ENCODE measurements around the gene SMYD2. TPM values are rescaled to one million over a fixed set of nuclear protein-coding genes. Genes with fewer than 3 reads are reported as not detected.

The SMYD2 gene
- polyA plus RNA-seq, 3 donors: 14.2 to 28.4 (median 23.6) TPM

- Mint-ChIP-seq H3K4me1 (peaks cover 24% of the 10 kb centered on the region), H3K4me3 (no peak overlapping the region), H3K36me3 (peaks cover 2 to 3% of the 10 kb centered on the region in 2 donors), H3K27ac (peak overlapping the region in 1 of 7 donors; percentile 64), H3K9me3 (peaks cover 0 to 2% (median 0%) of the 10 kb centered on the region in 7 donors), H3K27me3 (ENCODE audit: low read depth in 3 of 3) (peaks cover 0 to 2% (median 2%) of the 10 kb centered on the region in 3 donors)
- Histone ChIP-seq H4K20me1 (ENCODE audit: insufficient read depth, low read length) (no peaks in the 10 kb centered on the region), H3K4me3 (replicated peaks in 1 of 3; ENCODE audit: low read depth in 2 of 3, low read length in 3 of 3) (no peak overlapping the region), H3K36me3 (replicated peaks in 1 of 2; ENCODE audit: control insufficient read depth in 1 of 2, insufficient read depth in 2 of 2, low read length in 2 of 2) (no peaks in the 10 kb centered on the region), H3K9me3 (replicated peaks in 1 of 2; ENCODE audit: control insufficient read depth in 1 of 2, insufficient read depth in 1 of 2, low read length in 2 of 2) (no peaks in the 10 kb centered on the region), H3K79me2 (ENCODE audit: insufficient read depth, low read length) (no peaks in the 10 kb centered on the region), H3K27ac (ENCODE audit: low read depth in 1 of 2, low read length in 2 of 2) (no peak overlapping the region), H2AFZ (ENCODE audit: insufficient read depth, low read depth, low read length, poor library complexity, severe bottlenecking) (no peak overlapping the region), H3K9ac (ENCODE audit: insufficient read depth, low read length, poor library complexity, severe bottlenecking) (no peak overlapping the region), H3K27me3 (ENCODE audit: control insufficient read depth in 2 of 2, insufficient read depth in 2 of 2, low read length in 2 of 2) (no peaks in the 10 kb centered on the region), H3K4me2 (replicated peaks; ENCODE audit: extremely low read depth, low read length, poor library complexity, severe bottlenecking) (no peak overlapping the region), H3K4me1 (ENCODE audit: control insufficient read depth in 1 of 2, insufficient read depth in 2 of 2, low read length in 2 of 2) (peaks cover 6 to 9% of the 10 kb centered on the region in 2 donors)
- TF ChIP-seq CTCF (IDR thresholded peaks at IDR 0.05): no peak
- intact Hi-C loops (cut with micrococcal nuclease): no loop called here
- DNase-seq: no peak
- 100% methylated on average over 3 of the region's 6 CpGs for WGBS (ENCODE audit: insufficient coverage)
These were observed 25.3 kb downstream of the SMYD2 start for GRCh38 chr1:214306269-214306668.

- Histone ChIP-seq H3K9me3 (replicated peaks in 1 of 2; ENCODE audit: control insufficient read depth in 1 of 2, insufficient read depth in 1 of 2, low read length in 2 of 2) (no peaks in the 10 kb centered on the region), H3K36me3 (replicated peaks in 1 of 2; ENCODE audit: control insufficient read depth in 1 of 2, insufficient read depth in 2 of 2, low read length in 2 of 2) (peaks cover 0 to 4% of the 10 kb centered on the region in 2 donors), H3K9ac (ENCODE audit: insufficient read depth, low read length, poor library complexity, severe bottlenecking) (no peak overlapping the region), H2AFZ (ENCODE audit: insufficient read depth, low read depth, low read length, poor library complexity, severe bottlenecking) (no peak overlapping the region), H3K4me1 (ENCODE audit: control insufficient read depth in 1 of 2, insufficient read depth in 2 of 2, low read length in 2 of 2) (peaks cover 6 to 9% of the 10 kb centered on the region in 2 donors), H3K79me2 (ENCODE audit: insufficient read depth, low read length) (no peaks in the 10 kb centered on the region), H3K27me3 (ENCODE audit: control insufficient read depth in 2 of 2, insufficient read depth in 2 of 2, low read length in 2 of 2) (no peaks in the 10 kb centered on the region), H4K20me1 (ENCODE audit: insufficient read depth, low read length) (no peaks in the 10 kb centered on the region), H3K4me3 (replicated peaks in 1 of 3; ENCODE audit: low read depth in 2 of 3, low read length in 3 of 3) (peak overlapping the region in 1 of 3 experiments; percentile 31), H3K4me2 (replicated peaks; ENCODE audit: extremely low read depth, low read length, poor library complexity, severe bottlenecking) (peak overlapping the region; percentile 45), H3K27ac (ENCODE audit: low read depth in 1 of 2, low read length in 2 of 2) (peak overlapping the region in 1 of 2 donors; percentile 6)
- H3K36me3 Mint-ChIP-seq: peaks cover 10% of the 10 kb centered on the region in 2 donors
- TF ChIP-seq CTCF (IDR thresholded peaks at IDR 0.05): no peak
- intact Hi-C loops (cut with micrococcal nuclease): no loop called here
- WGBS (ENCODE audit: insufficient coverage): no CpG with 5 or more reads among the region's 3 CpGs
- H3K27me3 Mint-ChIP-seq (ENCODE audit: low read depth in 3 of 3): peaks cover 0 to 2% (median 0%) of the 10 kb centered on the region in 3 donors
- peak overlapping the region in 1 of 7 donors; percentile 54 for H3K27ac Mint-ChIP-seq
- DNase-seq: peak in 1 of 3 donors; percentile 8
- peaks cover 16% of the 10 kb centered on the region for H3K4me1 Mint-ChIP-seq
- H3K9me3 Mint-ChIP-seq: peaks cover 0 to 2% (median 0%) of the 10 kb centered on the region in 7 donors
- H3K4me3 Mint-ChIP-seq: peak overlapping the region in 1 of 2 donors; percentile 73
These were observed 29.1 kb downstream of the SMYD2 start for GRCh38 chr1:214310010-214310409.

All from CD14-positive monocyte (primary cell).